A673 (cell line): ENCODE results near the gene CAD. TPM values are rescaled to one million over a fixed set of nuclear protein-coding genes. Genes with fewer than 3 reads are reported as not detected.
"Not testable (repeated sequence)": the region's sequence is repeated elsewhere in the genome, so short reads cannot be mapped to it uniquely, and the experiment has no call there.

ENCODE experiments used
- BruUV-seq: library from RNA; stranded (reverse); fragments of 400-500 nt; replicated peaks from 2 replicates; lab custom pipeline; 2021; lab: Mats Ljungman, UMichigan
- CTCF ChIA-PET: fragments of 300-600 bp; sonication (Branson Sonifier 250); formaldehyde crosslinking; loops from one replicate; lab custom pipeline; 2022; ENCODE audit warnings: antibody characterized with exemption; lab: Charles Lee
- POLR2A ChIA-PET: fragments of 300-600 bp; sonication (Branson Sonifier 250); formaldehyde crosslinking; loops from one replicate; lab custom pipeline; 2022; ENCODE audit warnings: antibody characterized with exemption; ENCODE audit not compliant: low non-redundant PET; lab: Charles Lee
- DNase-seq: peaks from one replicate; pipeline ENCODE4 v3.0.0-alpha.2; 2015; ENCODE audit warnings: low spot score
- H3K27ac ChIP-seq: fragments of 200-600 bp; sonication (generic); 2 replicates; pipeline ENCODE4 v1.5.1; 2016; ENCODE audit warnings: mixed run types, low read depth, mild to moderate bottlenecking, mixed read lengths, antibody characterized with exemption, low read length; ENCODE audit not compliant: poor library complexity, severe bottlenecking
- H3K27me3 ChIP-seq: fragments of 200-600 bp; sonication (generic); replicated peaks from 2 replicates; pipeline ENCODE4 v1.6.1; 2017; ENCODE audit warnings: mixed run types, low read depth, mild to moderate bottlenecking, mixed read lengths, antibody characterized with exemption, low read length; ENCODE audit not compliant: insufficient read depth, poor library complexity
- H3K36me3 ChIP-seq: fragments of 200-600 bp; sonication (generic); 2 replicates; pipeline ENCODE4 v1.6.1; 2016; ENCODE audit warnings: mixed run types, mild to moderate bottlenecking, mixed read lengths, antibody characterized with exemption, low read length; ENCODE audit not compliant: insufficient read depth, poor library complexity, severe bottlenecking
- H3K4me1 ChIP-seq: fragments of 200-600 bp; sonication (generic); 2 replicates; pipeline ENCODE4 v1.6.1; 2017; ENCODE audit warnings: mixed run types, mild to moderate bottlenecking, mixed read lengths, antibody characterized with exemption, low read length; ENCODE audit not compliant: insufficient read depth, poor library complexity, severe bottlenecking
- H3K4me3 ChIP-seq: fragments of 200-600 bp; sonication (generic); 2 replicates; pipeline ENCODE4 v1.5.1; 2016; ENCODE audit warnings: low read depth, mixed run types, mild to moderate bottlenecking, mixed read lengths, low read length; ENCODE audit not compliant: poor library complexity, severe bottlenecking
- H3K9me3 ChIP-seq: fragments of 200-600 bp; sonication (generic); 2 replicates; pipeline ENCODE4 v1.6.1; 2016; ENCODE audit warnings: mixed run types, low read depth, mild to moderate bottlenecking, mixed read lengths, antibody characterized with exemption, low read length; ENCODE audit not compliant: poor library complexity, severe bottlenecking
- CTCF ChIP-seq: fragments of 300-800, 200-600 bp; sonication (generic); conservative IDR thresholded peaks from 2 replicates; pipeline ENCODE4 v1.5.1; 2017; ENCODE audit warnings: low read depth, mild to moderate bottlenecking, antibody characterized with exemption, low read length, moderate library complexity, mixed read lengths
- EZH2 ChIP-seq: fragments of 200-600 bp; sonication (generic); IDR thresholded peaks from 2 replicates; pipeline ENCODE4 v1.6.1; 2017; ENCODE audit warnings: borderline replicate concordance, low read depth, mild to moderate bottlenecking, mixed read lengths, antibody characterized with exemption, low read length; ENCODE audit not compliant: poor library complexity, severe bottlenecking
- intact Hi-C: fragments of 100-400 bp; cut with micrococcal nuclease; formaldehyde crosslinking; loops from one replicate; pipeline ENCODE4 v1.10.0; 2022; ENCODE audit not compliant: unreplicated experiment
- total RNA-seq: library from RNA; stranded (reverse); gene quantifications from 2 replicates; pipeline ENCODE4 v1.2.3, GENCODE V29; 2021

Gene CAD
- total RNA-seq, 1 experiment from 2014 or later, result 194 TPM

GRCh38 chr2:27264253-27264752 is 47.1 kb downstream of the CAD start:
- Histone ChIP-seq H3K9me3 (no peaks in the 10 kb centered on the region), H3K4me3 (peak overlapping the region; percentile 92), H3K27me3 (peaks cover 4% of the 10 kb centered on the region), H3K36me3 (no peaks in the 10 kb centered on the region), H3K27ac (no peak overlapping the region), H3K4me1 (peaks cover 11% of the 10 kb centered on the region)
- ChIA-PET POLR2A (interaction anchor here (0.6 kb wide), 1 partner anchor 353 kb away, joined by 3 read pairs; no protein-coding TSS in a partner anchor), CTCF (interaction anchor here (0.5 to 2.4 kb wide), 3 partner anchors 16 to 45 kb away, joined by 3 to 12 read pairs (median 4); no protein-coding TSS in a partner anchor)
- TF ChIP-seq CTCF, result no peak
- no peak for TF ChIP-seq EZH2
- intact Hi-C loops, result loop anchor here (5.0 kb wide), 3 partner anchors 38 to 108 kb away; partner anchors contain the start of genes EIF2B4 and SNX17
- DNase-seq, result peak; percentile 42
- no TSS peak for BruUV-seq

GRCh38 chr2:27264753-27265535 is 47.8 kb downstream of the CAD start:
- peaks cover 11% of the 10 kb centered on the region for H3K4me1 ChIP-seq
- H3K27me3 ChIP-seq, result peaks cover 4% of the 10 kb centered on the region
- ChIA-PET POLR2A (interaction anchor here (0.5 to 0.6 kb wide), 2 partner anchors 228 to 354 kb away, joined by 3 to 11 read pairs; no protein-coding TSS in a partner anchor), CTCF (interaction anchor here (0.5 to 2.4 kb wide), 6 partner anchors 13 to 44 kb away, joined by 3 to 12 read pairs (median 3); partner anchors contain the start of gene TRIM54)
- no peak overlapping the region for H3K27ac ChIP-seq
- DNase-seq, result peak; percentile 91
- BruUV-seq, result no TSS peak
- H3K9me3 ChIP-seq, result no peaks in the 10 kb centered on the region
- TF ChIP-seq EZH2 (no peak), CTCF (peak; percentile 91)
- H3K36me3 ChIP-seq, result no peaks in the 10 kb centered on the region
- H3K4me3 ChIP-seq, result peak overlapping the region; percentile 92
- intact Hi-C loops, result loop anchor here (5.0 kb wide), 3 partner anchors 37 to 107 kb away; partner anchors contain the start of genes EIF2B4 and SNX17

GRCh38 chr2:27265536-27265870 is 48.3 kb downstream of the CAD start:
- intact Hi-C loops, result no loop called here
- H3K4me3 ChIP-seq, result no peak overlapping the region
- no peak overlapping the region for H3K27ac ChIP-seq
- BruUV-seq, result no TSS peak
- H3K9me3 ChIP-seq, result no peaks in the 10 kb centered on the region
- no peaks in the 10 kb centered on the region for H3K36me3 ChIP-seq
- TF ChIP-seq EZH2 (no peak), CTCF (no peak)
- ChIA-PET POLR2A (no interaction called here), CTCF (interaction anchor here (0.6 to 2.4 kb wide), 6 partner anchors 11 to 38 kb away, joined by 3 to 12 read pairs (median 3); partner anchors contain the start of gene TRIM54)
- peaks cover 4% of the 10 kb centered on the region for H3K27me3 ChIP-seq
- H3K4me1 ChIP-seq, result peaks cover 11% of the 10 kb centered on the region
- no peak for DNase-seq

GRCh38 chr2:27268296-27268695 is 51.1 kb downstream of the CAD start:
- DNase-seq, H3K36me3 ChIP-seq, BruUV-seq, H3K9me3 ChIP-seq, H3K4me3 ChIP-seq, H3K27ac ChIP-seq, POLR2A ChIA-PET, intact Hi-C loops, H3K27me3 ChIP-seq, CTCF ChIA-PET: not testable (repeated sequence)
- peaks cover 11% of the 10 kb centered on the region for H3K4me1 ChIP-seq
